Body of pancreas (tissue), 4 donors: ENCODE data around the gene CRACDL. TPM values are rescaled to one million over a fixed set of nuclear protein-coding genes. Genes with fewer than 3 reads are reported as not detected.

Source experiments
- ATAC-seq: fragments of 150-250 bp; one replicate; pipeline ENCODE4 v1.9.1; 2016
- DNase-seq, 4 donors: peaks; one replicate each; pipeline ENCODE4 v3.0.0-alpha.2; 2019
- H3K27ac ChIP-seq, 4 donors: fragments of 200-600 bp; sonication (generic); 1 replicate in 3 of 4; 2 replicates in 1 of 4; pipeline versions ENCODE4 v1.5.1 to v1.6.1; 2016 to 2019; ENCODE audit warnings: mild to moderate bottlenecking in 1 of 4, mixed read lengths in 1 of 4, moderate library complexity in 1 of 4
- H3K27me3 ChIP-seq, 2 donors: fragments of 200-600 bp; sonication (generic); one replicate each; pipeline ENCODE4 v1.6.0; 2016; ENCODE audit warnings: mild to moderate bottlenecking in 1 of 2
- H3K36me3 ChIP-seq, 2 donors: fragments of 200-600 bp; sonication (generic); replicated peaks in 1 of 2; 2 replicates each; pipeline ENCODE4 v1.5.1; 2016; ENCODE audit warnings: low read depth in 2 of 2; ENCODE audit not compliant: insufficient read depth in 1 of 2
- H3K4me1 ChIP-seq: fragments of 200-600 bp; sonication (generic); one replicate; pipeline ENCODE4 v1.6.0; 2016
- H3K4me3 ChIP-seq, 2 donors: fragments of 200-600 bp; sonication (generic); 1 replicate in 1 of 2; 2 replicates in 1 of 2; pipeline ENCODE4 v1.5.1; 2016 to 2019
- H3K9me3 ChIP-seq, 3 donors: fragments of 200-600 bp; sonication (generic); 1 replicate in 2 of 3; 2 replicates in 1 of 3; pipeline ENCODE4 v1.5.1; 2016
- POLR2A ChIP-seq, 3 donors: fragments of 450-650 bp; IDR thresholded peaks; one replicate each; pipeline ENCODE4 v1.6.1; 2016; ENCODE audit warnings: antibody characterized with exemption in 3 of 3, mild to moderate bottlenecking in 2 of 3
- WGBS, 2 donors: methylation state at CpG; one replicate each; pipeline ENCODE4 v1.1.5; 2017; 5-methylcytosine and 5-hydroxymethylcytosine counted together
- intact Hi-C: fragments of 100-400 bp; cut with DNase I; formaldehyde crosslinking; loops from one replicate; pipeline ENCODE4 v1.15.1; 2023
- total RNA-seq, 2 donors: library from RNA; depleted of rRNA; stranded (reverse); fragments of >200 nt; gene quantifications; one replicate each; pipeline ENCODE4 v1.1.0, GENCODE V29; 2016
- TF ChIP-seq, protein P1 (sequence below), 7 experiments: fragments of 450-650 bp in 4 of 7; fragments of 200-600 bp in 3 of 7; sonication (generic) in 3 of 7; IDR thresholded peaks; one replicate each; pipeline ENCODE4 v1.5.1; 2016 to 2019; ENCODE audit warnings: antibody characterized with exemption in 7 of 7

The CRACDL gene
- total RNA-seq, 2 donors from 2014 or later, result 14.8 to 22.1 TPM

DNA sequence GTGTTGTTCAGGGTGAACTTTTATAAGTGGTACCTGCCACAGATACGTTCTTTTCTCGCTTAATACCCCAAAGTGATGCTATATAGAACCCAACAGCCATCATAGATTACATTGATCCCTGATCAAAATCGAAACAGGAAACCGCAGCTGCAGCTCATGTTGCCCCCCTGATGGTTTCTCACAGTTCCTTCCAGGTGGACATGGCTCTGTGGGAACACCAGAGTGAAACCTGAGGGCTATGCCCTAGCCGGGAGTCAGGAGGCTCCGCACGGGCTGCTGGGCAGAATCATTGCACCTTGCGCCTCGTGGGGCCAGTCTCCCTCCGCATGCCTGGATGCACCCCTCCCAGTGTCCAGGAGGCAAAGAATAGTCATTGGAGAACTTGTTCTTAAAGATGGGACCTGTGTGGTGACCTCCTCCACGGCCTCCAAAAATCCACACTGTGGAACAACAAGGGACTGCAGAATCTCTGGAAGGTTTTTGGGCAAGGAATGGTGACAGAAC, 61.8 kb downstream of the CRACDL start:
- DNase-seq (no peak), ATAC-seq (no peak)
- 90 to 93% methylated on average over 11 of the region's 11 CpGs for WGBS, 2 donors
- no peak overlapping the region for H3K4me3 ChIP-seq
- intact Hi-C loops, result no loop called here
- peaks cover 18% of the 10 kb centered on the region for H3K4me1 ChIP-seq
- TF ChIP-seq POLR2A (IDR thresholded peaks at IDR 0.05), result no peak
- TF ChIP-seq, protein P1, sequence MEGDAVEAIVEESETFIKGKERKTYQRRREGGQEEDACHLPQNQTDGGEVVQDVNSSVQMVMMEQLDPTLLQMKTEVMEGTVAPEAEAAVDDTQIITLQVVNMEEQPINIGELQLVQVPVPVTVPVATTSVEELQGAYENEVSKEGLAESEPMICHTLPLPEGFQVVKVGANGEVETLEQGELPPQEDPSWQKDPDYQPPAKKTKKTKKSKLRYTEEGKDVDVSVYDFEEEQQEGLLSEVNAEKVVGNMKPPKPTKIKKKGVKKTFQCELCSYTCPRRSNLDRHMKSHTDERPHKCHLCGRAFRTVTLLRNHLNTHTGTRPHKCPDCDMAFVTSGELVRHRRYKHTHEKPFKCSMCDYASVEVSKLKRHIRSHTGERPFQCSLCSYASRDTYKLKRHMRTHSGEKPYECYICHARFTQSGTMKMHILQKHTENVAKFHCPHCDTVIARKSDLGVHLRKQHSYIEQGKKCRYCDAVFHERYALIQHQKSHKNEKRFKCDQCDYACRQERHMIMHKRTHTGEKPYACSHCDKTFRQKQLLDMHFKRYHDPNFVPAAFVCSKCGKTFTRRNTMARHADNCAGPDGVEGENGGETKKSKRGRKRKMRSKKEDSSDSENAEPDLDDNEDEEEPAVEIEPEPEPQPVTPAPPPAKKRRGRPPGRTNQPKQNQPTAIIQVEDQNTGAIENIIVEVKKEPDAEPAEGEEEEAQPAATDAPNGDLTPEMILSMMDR (IDR thresholded peaks at IDR 0.05), result no peak
- no peak overlapping the region for H3K27ac ChIP-seq
- H3K36me3 ChIP-seq, result no peaks in the 10 kb centered on the region
- no peaks in the 10 kb centered on the region for H3K27me3 ChIP-seq
- H3K9me3 ChIP-seq, result no peaks in the 10 kb centered on the region

GRCh38 chr2:98872526-98872925, 63.5 kb downstream of the CRACDL start:
- Histone ChIP-seq H3K27ac (no peak overlapping the region), H3K27me3 (no peaks in the 10 kb centered on the region), H3K36me3 (no peaks in the 10 kb centered on the region), H3K4me3 (no peak overlapping the region), H3K9me3 (no peaks in the 10 kb centered on the region), H3K4me1 (peaks cover 35% of the 10 kb centered on the region)
- no peak for DNase-seq
- intact Hi-C loops, result no loop called here
- ATAC-seq, result no peak
- TF ChIP-seq POLR2A (IDR thresholded peaks at IDR 0.05), result no peak
- 87 to 91% methylated on average over 10 of the region's 10 CpGs for WGBS, 2 donors

GRCh38 chr2:98871506-98871905, 64.5 kb downstream of the CRACDL start:
- TF ChIP-seq, protein P1 (IDR thresholded peaks at IDR 0.05), result no peak
- TF ChIP-seq POLR2A (IDR thresholded peaks at IDR 0.05), result no peak
- 83 to 94% methylated on average over 2 of the region's 2 CpGs for WGBS, 2 donors
- H3K4me3 ChIP-seq, result no peak overlapping the region
- H3K4me1 ChIP-seq, result peaks cover 36% of the 10 kb centered on the region
- intact Hi-C loops, result no loop called here
- H3K9me3 ChIP-seq, result no peaks in the 10 kb centered on the region
- DNase-seq (no peak), ATAC-seq (no peak)
- H3K27ac ChIP-seq, result no peak overlapping the region
- H3K27me3 ChIP-seq, result no peaks in the 10 kb centered on the region
- H3K36me3 ChIP-seq, result no peaks in the 10 kb centered on the region

DNA sequence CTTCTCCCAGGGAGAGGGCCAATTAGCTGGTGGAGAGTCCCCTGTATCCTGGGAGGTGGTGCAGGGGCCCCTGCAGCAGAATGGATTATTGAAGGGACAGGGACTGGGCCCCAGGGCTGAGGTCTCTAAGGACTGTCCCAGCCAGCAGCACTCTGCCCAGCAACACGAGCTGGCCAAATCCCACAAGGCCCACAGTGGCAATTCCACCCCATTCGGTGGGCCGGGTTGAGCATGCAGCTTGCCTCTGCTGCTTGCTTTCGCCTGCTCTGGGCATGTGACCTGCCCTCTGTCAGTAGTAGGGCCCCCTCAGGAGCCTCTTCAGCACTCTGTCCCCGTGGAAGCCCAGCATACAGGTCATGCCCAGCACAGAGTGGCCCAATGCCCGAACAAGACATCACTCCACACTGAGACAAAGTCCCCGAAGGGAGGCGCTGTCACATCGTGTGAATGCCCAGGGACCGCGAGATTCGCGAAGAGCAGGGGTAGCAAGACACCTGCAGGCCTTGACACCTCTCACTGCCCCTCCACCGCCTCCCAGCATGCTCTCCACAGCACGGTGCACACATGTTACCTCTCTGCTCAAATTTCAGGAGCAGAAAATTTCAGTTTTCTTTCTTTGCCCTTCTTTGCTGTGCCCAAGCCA, 65.4 kb downstream of the CRACDL start:
- Histone ChIP-seq H3K4me1 (peaks cover 41% of the 10 kb centered on the region), H3K36me3 (no peaks in the 10 kb centered on the region), H3K4me3 (no peak overlapping the region), H3K9me3 (no peaks in the 10 kb centered on the region), H3K27ac (peak overlapping the region; percentile 9 to 93 (median 90)), H3K27me3 (no peaks in the 10 kb centered on the region)
- no peak for TF ChIP-seq POLR2A (IDR thresholded peaks at IDR 0.05)
- TF ChIP-seq, protein P1 (IDR thresholded peaks at IDR 0.05), result no peak
- DNase-seq (peak in 1 of 4 donors; percentile 22), ATAC-seq (no peak)
- WGBS, 2 donors, result 81 to 85% methylated on average over 11 to 15 of the region's 15 CpGs
- intact Hi-C loops, result no loop called here

DNA sequence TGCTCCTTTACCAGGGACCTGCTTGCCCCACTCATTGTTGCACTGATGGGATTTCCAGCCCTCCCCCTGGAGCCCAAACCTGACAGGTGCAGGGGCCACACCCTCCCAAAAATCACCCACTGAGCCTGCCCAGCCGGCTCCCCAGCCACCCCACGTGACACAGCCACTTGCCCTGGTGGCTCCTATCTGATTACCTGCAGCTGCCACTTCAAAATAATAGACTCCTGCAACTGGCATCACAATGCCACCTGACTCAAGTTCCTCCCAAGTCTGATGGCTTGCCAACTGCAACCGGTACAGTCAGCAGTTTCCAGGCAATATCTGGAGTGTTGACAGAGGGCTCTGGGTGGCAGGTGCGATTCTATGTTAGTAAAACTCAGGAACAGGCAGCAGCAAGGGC, 66.2 kb downstream of the CRACDL start:
- H3K9me3 ChIP-seq, result no peaks in the 10 kb centered on the region
- peaks cover 45% of the 10 kb centered on the region for H3K4me1 ChIP-seq
- TF ChIP-seq POLR2A (IDR thresholded peaks at IDR 0.05), result peak in 1 of 3 donors; percentile 9
- TF ChIP-seq, protein P1 (IDR thresholded peaks at IDR 0.05), result peak in 2 of 7 experiments; percentile 19 to 28
- no peak overlapping the region for H3K4me3 ChIP-seq
- no peaks in the 10 kb centered on the region for H3K36me3 ChIP-seq
- ATAC-seq (peak; percentile 90), DNase-seq (peak; percentile 89 to 96 (median 94))
- no peaks in the 10 kb centered on the region for H3K27me3 ChIP-seq
- peak overlapping the region; percentile 87 to 93 (median 90) for H3K27ac ChIP-seq
- WGBS, 2 donors, result 12 to 13% methylated on average over 4 of the region's 4 CpGs
- intact Hi-C loops, result no loop called here
